MM.1S (cell line): ENCODE data around the gene PRKCH.

Experiments
- DNase-seq: peaks from one replicate; pipeline ENCODE4 v3.0.0-alpha.2; 2015
- H2AFZ ChIP-seq: fragments of 300-600 bp; sonication (generic); 2 replicates; pipeline ENCODE4 v1.6.0; 2016; ENCODE audit warnings: antibody characterized with exemption, low read length
- H3F3A ChIP-seq: fragments of 300-600 bp; sonication (generic); 2 replicates; pipeline ENCODE4 v1.6.1; 2016; ENCODE audit warnings: mild to moderate bottlenecking, antibody characterized with exemption, low read length, moderate library complexity, mixed read lengths; ENCODE audit not compliant: insufficient read depth
- H3K27ac ChIP-seq: fragments of 300-600 bp; sonication (generic); 2 replicates; pipeline ENCODE4 v1.5.1; 2016; ENCODE audit warnings: mild to moderate bottlenecking, low read length
- H3K27me3 ChIP-seq: fragments of 300-600 bp; sonication (generic); replicated peaks from 2 replicates; pipeline ENCODE4 v1.6.0; 2016; ENCODE audit warnings: low read length; ENCODE audit not compliant: insufficient read depth
- H3K36me3 ChIP-seq: fragments of 300-600 bp; sonication (generic); replicated peaks from 2 replicates; pipeline ENCODE4 v1.6.1; 2016; ENCODE audit warnings: mild to moderate bottlenecking, low read length, mixed read lengths; ENCODE audit not compliant: insufficient read depth
- H3K4me1 ChIP-seq: fragments of 300-600 bp; sonication (generic); 2 replicates; pipeline ENCODE4 v1.6.1; 2016; ENCODE audit warnings: low read length, mixed read lengths
- H3K4me2 ChIP-seq: fragments of 300-600 bp; sonication (generic); 2 replicates; pipeline ENCODE4 v1.6.0; 2016; ENCODE audit warnings: low read depth, low read length
- H3K4me3 ChIP-seq: fragments of 300-600 bp; sonication (generic); 2 replicates; pipeline ENCODE4 v1.5.1; 2016; ENCODE audit warnings: low read length, mixed read lengths
- H3K79me2 ChIP-seq: fragments of 300-600 bp; sonication (generic); 2 replicates; pipeline ENCODE4 v1.6.1; 2016; ENCODE audit warnings: mixed run types, low read length, mixed read lengths
- H3K9ac ChIP-seq: fragments of 300-600 bp; sonication (generic); 2 replicates; pipeline ENCODE4 v1.6.1; 2016; ENCODE audit warnings: low read length, mixed read lengths
- H3K9me2 ChIP-seq: fragments of 300-600 bp; sonication (generic); replicated peaks from 2 replicates; pipeline ENCODE4 v1.6.1; 2016; ENCODE audit warnings: mild to moderate bottlenecking, low read length, mixed read lengths; ENCODE audit not compliant: insufficient read depth
- H3K9me3 ChIP-seq: fragments of 300-600 bp; sonication (generic); replicated peaks from 2 replicates; pipeline ENCODE4 v1.6.1; 2016; ENCODE audit warnings: mild to moderate bottlenecking, low read length, mixed read lengths; ENCODE audit not compliant: insufficient read depth
- H4K20me1 ChIP-seq: fragments of 300-600 bp; sonication (generic); 2 replicates; pipeline ENCODE4 v1.6.1; 2016; ENCODE audit warnings: mild to moderate bottlenecking, low read length, moderate library complexity, mixed read lengths; ENCODE audit not compliant: insufficient read depth
- EZH2 ChIP-seq: fragments of 300-600 bp; sonication (generic); optimal IDR thresholded peaks from 2 replicates; pipeline ENCODE3; 2017; ENCODE audit warnings: low read depth, mild to moderate bottlenecking, antibody characterized with exemption, low read length, mixed read lengths
- EZH2phosphoT487 ChIP-seq: fragments of 300-600 bp; sonication (generic); IDR thresholded peaks from 2 replicates; pipeline ENCODE4 v1.6.1; 2018; ENCODE audit warnings: antibody characterized with exemption, low read length
- TF ChIP-seq, protein P1 (sequence below): fragments of 300-600 bp; sonication (generic); IDR thresholded peaks from 2 replicates; pipeline ENCODE4 v1.5.1; 2016; ENCODE audit warnings: antibody characterized with exemption, low read length, mixed read lengths

PRKCH gene

DNA sequence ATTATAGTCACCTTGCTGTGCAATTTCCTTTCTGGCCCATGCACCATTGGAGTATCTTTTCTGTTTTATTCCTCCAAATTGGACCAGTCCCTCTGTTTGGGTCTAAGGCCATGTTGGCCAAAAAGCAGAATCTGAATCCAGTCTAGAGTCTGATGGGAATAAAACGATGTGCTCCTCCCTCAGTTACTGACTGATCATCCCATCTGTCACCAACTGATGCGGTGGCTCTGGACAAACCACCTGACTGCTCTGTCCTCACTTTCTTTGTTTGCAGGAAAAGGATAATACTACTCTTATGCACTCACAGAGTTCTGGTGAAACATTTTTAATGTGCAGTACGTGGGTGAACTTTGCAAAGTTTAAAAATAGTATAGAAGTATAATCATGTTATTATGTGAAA lies 253.7 kb downstream of the PRKCH start:
- DNase-seq = no peak
- Histone ChIP-seq H3K79me2 (no peaks in the 10 kb centered on the region), H3K27ac (no peak overlapping the region), H4K20me1 (no peaks in the 10 kb centered on the region), H3K27me3 (no peaks in the 10 kb centered on the region), H3K4me2 (no peak overlapping the region), H2AFZ (no peak overlapping the region), H3K36me3 (no peaks in the 10 kb centered on the region), H3K9me2 (no peaks in the 10 kb centered on the region), H3K9ac (no peak overlapping the region), H3K4me1 (no peaks in the 10 kb centered on the region), H3K9me3 (no peaks in the 10 kb centered on the region), H3F3A (no peaks in the 10 kb centered on the region), H3K4me3 (no peak overlapping the region)
- TF ChIP-seq, protein P1, sequence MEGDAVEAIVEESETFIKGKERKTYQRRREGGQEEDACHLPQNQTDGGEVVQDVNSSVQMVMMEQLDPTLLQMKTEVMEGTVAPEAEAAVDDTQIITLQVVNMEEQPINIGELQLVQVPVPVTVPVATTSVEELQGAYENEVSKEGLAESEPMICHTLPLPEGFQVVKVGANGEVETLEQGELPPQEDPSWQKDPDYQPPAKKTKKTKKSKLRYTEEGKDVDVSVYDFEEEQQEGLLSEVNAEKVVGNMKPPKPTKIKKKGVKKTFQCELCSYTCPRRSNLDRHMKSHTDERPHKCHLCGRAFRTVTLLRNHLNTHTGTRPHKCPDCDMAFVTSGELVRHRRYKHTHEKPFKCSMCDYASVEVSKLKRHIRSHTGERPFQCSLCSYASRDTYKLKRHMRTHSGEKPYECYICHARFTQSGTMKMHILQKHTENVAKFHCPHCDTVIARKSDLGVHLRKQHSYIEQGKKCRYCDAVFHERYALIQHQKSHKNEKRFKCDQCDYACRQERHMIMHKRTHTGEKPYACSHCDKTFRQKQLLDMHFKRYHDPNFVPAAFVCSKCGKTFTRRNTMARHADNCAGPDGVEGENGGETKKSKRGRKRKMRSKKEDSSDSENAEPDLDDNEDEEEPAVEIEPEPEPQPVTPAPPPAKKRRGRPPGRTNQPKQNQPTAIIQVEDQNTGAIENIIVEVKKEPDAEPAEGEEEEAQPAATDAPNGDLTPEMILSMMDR = no peak
- TF ChIP-seq EZH2phosphoT487 (no peak), EZH2 (no peak)

DNA sequence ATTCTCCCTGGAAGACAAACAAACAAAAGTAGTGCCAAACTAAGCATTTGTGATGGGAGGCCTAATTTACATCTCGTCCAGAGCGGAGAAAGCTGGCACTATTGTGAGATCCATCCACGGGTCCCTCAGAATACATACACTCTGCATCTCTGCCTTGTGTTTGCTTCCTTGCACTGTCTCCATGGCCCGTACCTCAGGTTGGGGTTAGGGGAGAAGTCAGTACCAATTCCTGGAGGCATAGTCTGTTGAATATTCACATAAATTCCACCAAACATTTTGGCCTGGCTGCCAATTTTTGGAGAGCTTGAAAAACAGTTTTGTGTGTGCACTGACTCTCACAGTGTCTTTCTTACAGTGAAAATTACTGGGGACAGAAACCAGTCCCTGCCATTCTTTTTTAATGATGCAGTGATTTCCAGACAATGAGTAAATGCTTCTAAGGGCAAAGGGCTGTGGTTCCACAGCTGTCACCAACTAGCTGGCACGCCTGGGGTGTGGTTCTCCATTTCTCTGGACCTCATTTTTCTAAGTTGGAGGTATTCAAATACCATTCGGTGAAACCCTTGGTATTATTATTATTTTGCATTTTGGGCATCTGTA lies 254.3 kb downstream of the PRKCH start:
- Histone ChIP-seq H3K27me3 (no peaks in the 10 kb centered on the region), H3K4me2 (no peak overlapping the region), H3F3A (no peaks in the 10 kb centered on the region), H3K9me3 (no peaks in the 10 kb centered on the region), H3K79me2 (no peaks in the 10 kb centered on the region), H3K9me2 (no peaks in the 10 kb centered on the region), H3K4me1 (no peaks in the 10 kb centered on the region), H3K9ac (no peak overlapping the region), H3K4me3 (no peak overlapping the region), H4K20me1 (no peaks in the 10 kb centered on the region), H3K36me3 (no peaks in the 10 kb centered on the region), H2AFZ (no peak overlapping the region), H3K27ac (no peak overlapping the region)
- no peak for DNase-seq
- no peak for TF ChIP-seq EZH2phosphoT487
- TF ChIP-seq EZH2 = no peak
- TF ChIP-seq, protein P1 = no peak

DNA sequence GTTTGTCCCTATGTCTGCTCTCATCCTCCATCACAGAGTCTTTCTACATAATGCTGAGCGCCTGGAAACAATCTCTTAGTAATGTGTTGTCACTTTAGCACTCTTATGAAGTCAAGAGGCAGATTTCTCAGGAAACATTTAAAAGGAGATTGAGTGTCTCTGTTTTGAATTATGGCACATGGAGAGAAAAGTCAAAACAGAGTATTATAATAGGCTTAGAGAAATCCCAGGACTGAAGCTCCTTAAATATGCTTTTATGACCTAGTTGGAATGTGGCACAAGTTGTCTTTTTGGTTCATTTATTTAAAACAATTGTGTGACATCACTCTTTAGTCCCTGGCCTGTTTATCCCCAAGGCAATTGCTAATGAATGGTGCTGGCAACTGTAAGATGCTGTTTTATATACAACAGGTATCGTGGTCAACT lies 256.1 kb downstream of the PRKCH start:
- no peaks in the 10 kb centered on the region for H3K36me3 ChIP-seq
- no peaks in the 10 kb centered on the region for H3K4me1 ChIP-seq
- H3K4me3 ChIP-seq = no peak overlapping the region
- no peak overlapping the region for H3K4me2 ChIP-seq
- no peaks in the 10 kb centered on the region for H4K20me1 ChIP-seq
- TF ChIP-seq, protein P1 = no peak
- TF ChIP-seq EZH2 (no peak), EZH2phosphoT487 (no peak)
- H3K79me2 ChIP-seq = no peaks in the 10 kb centered on the region
- no peaks in the 10 kb centered on the region for H3K9me3 ChIP-seq
- H2AFZ ChIP-seq = no peak overlapping the region
- no peak for DNase-seq
- H3K27me3 ChIP-seq = no peaks in the 10 kb centered on the region
- H3K9me2 ChIP-seq = no peaks in the 10 kb centered on the region
- H3K27ac ChIP-seq = no peak overlapping the region
- H3K9ac ChIP-seq = no peak overlapping the region
- no peaks in the 10 kb centered on the region for H3F3A ChIP-seq
